Activated CD8-positive, alpha-beta T cell treated with anti-CD3 and anti-CD28 coated beads for 36 hours (primary cell): ENCODE measurements around the gene ANKIB1. TPM values are rescaled to one million over a fixed set of nuclear protein-coding genes. Genes with fewer than 3 reads are reported as not detected.

Experiments used
- ATAC-seq: fragments of 200-7000 bp; cut with Tn5 transposase; one replicate; pipeline ENCODE4 v1.10.0; 2021; ENCODE audit warnings: mild to moderate bottlenecking, moderate library complexity
- CTCF ChIA-PET: fragments of 350-600 bp; sonication (Branson Sonifier 250); formaldehyde crosslinking; loops from one replicate; lab custom pipeline; 2021; ENCODE audit warnings: antibody characterized with exemption; lab: Charles Lee
- POLR2A ChIA-PET: fragments of 350-600 bp; sonication (Branson Sonifier 250); formaldehyde crosslinking; loops from one replicate; lab custom pipeline; 2021; ENCODE audit warnings: antibody characterized with exemption; lab: Charles Lee
- DNase-seq: peaks from one replicate; pipeline ENCODE4 v3.0.0-alpha.2; 2020
- H3K27ac Mint-ChIP-seq: one replicate; pipeline ENCODE4 v1.8.0; 2021; ENCODE audit warnings: mild to moderate bottlenecking, mixed read lengths
- H3K27me3 Mint-ChIP-seq: one replicate; pipeline ENCODE4 v1.8.0; 2021; ENCODE audit warnings: mixed read lengths
- H3K36me3 Mint-ChIP-seq: one replicate; pipeline ENCODE4 v1.8.0; 2021; ENCODE audit warnings: low read depth, mixed read lengths
- H3K4me1 Mint-ChIP-seq: one replicate; pipeline ENCODE4 v1.8.0; 2021; ENCODE audit warnings: low read depth, mixed read lengths
- H3K4me3 Mint-ChIP-seq: one replicate; pipeline ENCODE4 v1.8.0; 2021; ENCODE audit warnings: mild to moderate bottlenecking, moderate library complexity, mixed read lengths
- H3K9me3 Mint-ChIP-seq: one replicate; pipeline ENCODE4 v1.8.0; 2021; ENCODE audit warnings: mixed read lengths
- intact Hi-C: fragments of 100-400 bp; cut with micrococcal nuclease; formaldehyde crosslinking; loops from one replicate; pipeline ENCODE4 v1.10.0; 2022
- microRNA-seq: library from miRNA; unstranded; fragments of <30 nt; microRNA quantifications from one replicate; pipeline ENCODE4 v1.2.0, GENCODE V29; 2022; ENCODE audit warnings: borderline microRNAs expressed, borderline replicate concordance
- total RNA-seq, 2 experiments: library from RNA; stranded (reverse); gene quantifications; one replicate each; pipeline ENCODE4 v1.2.3, GENCODE V29; 2021
- TF ChIP-seq, protein P1 (sequence below): fragments of 200-600 bp; IDR thresholded peaks from one replicate; pipeline ENCODE4 v1.8.0; 2022; ENCODE audit warnings: antibody characterized with exemption, mild to moderate bottlenecking

ANKIB1 gene
- total RNA-seq, 2 experiments from 2014 or later = 32.3 to 34.1 TPM

DNA sequence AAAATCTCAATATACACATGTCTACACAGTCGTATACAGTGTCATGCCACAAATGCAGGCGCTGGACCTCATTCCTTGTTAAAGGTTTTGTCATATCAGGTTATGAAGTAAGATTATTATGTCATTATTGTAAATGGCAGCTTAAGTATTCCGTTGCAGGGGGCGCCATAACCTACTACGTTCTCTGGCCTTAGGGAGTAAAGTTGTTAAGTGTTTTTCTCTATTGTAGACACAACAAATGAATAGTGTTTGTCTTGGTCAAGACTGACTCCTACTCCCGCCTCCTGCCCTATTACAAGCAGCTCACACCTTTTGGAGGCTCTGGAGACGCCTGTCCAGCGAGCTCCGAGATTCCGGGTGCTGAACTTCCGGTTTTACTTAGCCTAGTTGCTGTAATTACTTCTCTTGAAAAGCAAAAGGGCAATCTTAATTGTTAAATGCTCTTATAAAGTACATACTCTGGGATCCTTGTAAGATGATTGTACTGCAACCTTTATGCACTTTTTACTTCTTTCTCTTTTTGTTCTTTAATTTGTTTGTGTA lies 202.5 kb downstream of the ANKIB1 start:
- CTCF ChIA-PET = interaction anchor here (0.8 to 6.1 kb wide), 22 partner anchors 9 to 620 kb away, joined by 3 to 120 read pairs (median 6); partner anchors contain the start of genes ANKIB1, ERVW-1, KRIT1 and LRRD1
- peaks cover 13% of the 10 kb centered on the region for H3K36me3 Mint-ChIP-seq
- TF ChIP-seq, protein P1, sequence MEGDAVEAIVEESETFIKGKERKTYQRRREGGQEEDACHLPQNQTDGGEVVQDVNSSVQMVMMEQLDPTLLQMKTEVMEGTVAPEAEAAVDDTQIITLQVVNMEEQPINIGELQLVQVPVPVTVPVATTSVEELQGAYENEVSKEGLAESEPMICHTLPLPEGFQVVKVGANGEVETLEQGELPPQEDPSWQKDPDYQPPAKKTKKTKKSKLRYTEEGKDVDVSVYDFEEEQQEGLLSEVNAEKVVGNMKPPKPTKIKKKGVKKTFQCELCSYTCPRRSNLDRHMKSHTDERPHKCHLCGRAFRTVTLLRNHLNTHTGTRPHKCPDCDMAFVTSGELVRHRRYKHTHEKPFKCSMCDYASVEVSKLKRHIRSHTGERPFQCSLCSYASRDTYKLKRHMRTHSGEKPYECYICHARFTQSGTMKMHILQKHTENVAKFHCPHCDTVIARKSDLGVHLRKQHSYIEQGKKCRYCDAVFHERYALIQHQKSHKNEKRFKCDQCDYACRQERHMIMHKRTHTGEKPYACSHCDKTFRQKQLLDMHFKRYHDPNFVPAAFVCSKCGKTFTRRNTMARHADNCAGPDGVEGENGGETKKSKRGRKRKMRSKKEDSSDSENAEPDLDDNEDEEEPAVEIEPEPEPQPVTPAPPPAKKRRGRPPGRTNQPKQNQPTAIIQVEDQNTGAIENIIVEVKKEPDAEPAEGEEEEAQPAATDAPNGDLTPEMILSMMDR = peak; percentile 62
- H3K4me1 Mint-ChIP-seq = peaks cover 18% of the 10 kb centered on the region
- H3K9me3 Mint-ChIP-seq = no peaks in the 10 kb centered on the region
- no peaks in the 10 kb centered on the region for H3K27me3 Mint-ChIP-seq
- peak overlapping the region; percentile 85 for H3K27ac Mint-ChIP-seq
- POLR2A ChIA-PET = interaction anchor here (0.6 to 2.3 kb wide), 12 partner anchors 10 to 495 kb away, joined by 3 to 10 read pairs (median 4); partner anchors contain the start of genes ANKIB1, CYP51A1 and KRIT1
- intact Hi-C loops = loop anchor here (1.0 kb wide), 1 partner anchor 24 kb away; no protein-coding TSS in a partner anchor
- peak; percentile 81 for DNase-seq
- peak; percentile 43 for ATAC-seq
- peak overlapping the region; percentile 76 for H3K4me3 Mint-ChIP-seq

Small RNA genes within 50 kb of the gene (microRNA-seq; reads per million reads assigned to microRNA genes)
- not detected for gene MIR1285-1

Other genes starting within 250 kb of the ANKIB1 start
- 10 to 100 TPM; 54.8 to 57.2 TPM for gene CYP51A1, start 111.5 kb upstream of the ANKIB1 start, total RNA-seq
- gene LRRD1, start 66.8 kb upstream of the ANKIB1 start, total RNA-seq = not detected
- 10 to 100 TPM; 28.6 to 30.2 TPM for gene KRIT1, start 60 bp upstream of the ANKIB1 start, total RNA-seq
- gene GATAD1, start 201.5 kb downstream of the ANKIB1 start, total RNA-seq = 10 to 100 TPM; 19.7 to 19.8 TPM
- gene ERVW-1, start 232.0 kb downstream of the ANKIB1 start, total RNA-seq = not detected